B cell (primary cell): ENCODE results near the gene BOD1.

Experiments
- EZH2 ChIP-seq: IDR thresholded peaks from 2 replicates; pipeline ENCODE4 v1.6.1; 2012; ENCODE audit warnings: borderline replicate concordance, low read depth, mild to moderate bottlenecking, moderate library complexity, low read length; ENCODE audit not compliant: insufficient read depth, poor library complexity, severe bottlenecking
- TF ChIP-seq, protein P1 (sequence below): fragments of 200-600 bp; IDR thresholded peaks from one replicate; pipeline ENCODE4 v1.8.0; 2022; ENCODE audit warnings: antibody characterized with exemption, mild to moderate bottlenecking

DNA sequence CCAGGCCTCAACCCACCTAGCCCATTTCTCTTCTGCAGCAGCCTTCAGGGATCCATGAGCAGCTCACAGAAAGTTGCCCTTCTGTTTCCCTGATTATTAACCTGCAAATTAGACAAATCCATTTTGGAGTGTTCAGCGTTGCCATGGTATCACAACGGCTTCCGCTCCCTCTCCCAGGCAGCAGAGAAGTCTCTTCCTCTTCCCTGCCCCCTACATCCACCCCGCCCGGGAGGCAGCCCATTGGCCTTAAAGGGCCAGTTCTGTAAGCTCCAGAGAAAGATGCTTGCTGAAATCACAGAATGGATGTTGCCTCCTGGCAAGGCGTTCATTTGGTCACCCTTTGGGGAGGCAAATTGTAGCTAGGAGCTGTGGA lies 47.7 kb upstream of the BOD1 start:
- TF ChIP-seq, protein P1, sequence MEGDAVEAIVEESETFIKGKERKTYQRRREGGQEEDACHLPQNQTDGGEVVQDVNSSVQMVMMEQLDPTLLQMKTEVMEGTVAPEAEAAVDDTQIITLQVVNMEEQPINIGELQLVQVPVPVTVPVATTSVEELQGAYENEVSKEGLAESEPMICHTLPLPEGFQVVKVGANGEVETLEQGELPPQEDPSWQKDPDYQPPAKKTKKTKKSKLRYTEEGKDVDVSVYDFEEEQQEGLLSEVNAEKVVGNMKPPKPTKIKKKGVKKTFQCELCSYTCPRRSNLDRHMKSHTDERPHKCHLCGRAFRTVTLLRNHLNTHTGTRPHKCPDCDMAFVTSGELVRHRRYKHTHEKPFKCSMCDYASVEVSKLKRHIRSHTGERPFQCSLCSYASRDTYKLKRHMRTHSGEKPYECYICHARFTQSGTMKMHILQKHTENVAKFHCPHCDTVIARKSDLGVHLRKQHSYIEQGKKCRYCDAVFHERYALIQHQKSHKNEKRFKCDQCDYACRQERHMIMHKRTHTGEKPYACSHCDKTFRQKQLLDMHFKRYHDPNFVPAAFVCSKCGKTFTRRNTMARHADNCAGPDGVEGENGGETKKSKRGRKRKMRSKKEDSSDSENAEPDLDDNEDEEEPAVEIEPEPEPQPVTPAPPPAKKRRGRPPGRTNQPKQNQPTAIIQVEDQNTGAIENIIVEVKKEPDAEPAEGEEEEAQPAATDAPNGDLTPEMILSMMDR = no peak
- TF ChIP-seq EZH2 = no peak
